Lower lobe of right lung (tissue), 2 donors: ENCODE data around the gene SC5D. TPM values are rescaled to one million over a fixed set of nuclear protein-coding genes. Genes with fewer than 3 reads are reported as not detected.

Source experiments
- ATAC-seq, 2 donors: fragments of 200-7000 bp; cut with Tn5 transposase; one replicate each; pipeline ENCODE4 v1.9.1; 2020 to 2022; ENCODE audit warnings: mild to moderate bottlenecking in 2 of 2, moderate library complexity in 2 of 2
- DNase-seq: peaks from one replicate; pipeline ENCODE4 v3.0.0-alpha.2; 2020
- H3K27ac ChIP-seq: fragments of 200-600 bp; one replicate; pipeline ENCODE4 v1.8.0; 2022
- H3K27me3 ChIP-seq: fragments of 200-600 bp; one replicate; pipeline ENCODE4 v1.8.0; 2022; ENCODE audit warnings: low read depth
- H3K36me3 ChIP-seq: fragments of 200-600 bp; one replicate; pipeline ENCODE4 v1.8.0; 2022; ENCODE audit warnings: mild to moderate bottlenecking
- H3K4me1 ChIP-seq: fragments of 200-600 bp; one replicate; pipeline ENCODE4 v1.8.0; 2022
- H3K4me3 ChIP-seq: fragments of 200-600 bp; one replicate; pipeline ENCODE4 v1.8.0; 2022; ENCODE audit warnings: mild to moderate bottlenecking
- H3K9me3 ChIP-seq: fragments of 200-600 bp; one replicate; pipeline ENCODE4 v1.8.0; 2022
- intact Hi-C: fragments of 100-400 bp; cut with DNase I; formaldehyde crosslinking; loops from one replicate; pipeline ENCODE4 v1.11.0; 2022
- total RNA-seq: library from RNA; stranded (reverse); fragmentation: NEBNext Ultra II Directional; extraction: Animal tissue kit (Norgen Biotek cat#: 25700); gene quantifications from one replicate; pipeline ENCODE4 v1.2.1, GENCODE V29; 2021
- TF ChIP-seq, protein P1 (sequence below): fragments of 200-600 bp; IDR thresholded peaks from one replicate; pipeline ENCODE4 v1.8.0; 2022; ENCODE audit warnings: antibody characterized with exemption, mild to moderate bottlenecking
- donor health status: DM: no; HTN: yes; CAD: no; lungs with severe emphysema.

The SC5D gene
- total RNA-seq, 1 donor from 2014 or later: 56.0 TPM

DNA sequence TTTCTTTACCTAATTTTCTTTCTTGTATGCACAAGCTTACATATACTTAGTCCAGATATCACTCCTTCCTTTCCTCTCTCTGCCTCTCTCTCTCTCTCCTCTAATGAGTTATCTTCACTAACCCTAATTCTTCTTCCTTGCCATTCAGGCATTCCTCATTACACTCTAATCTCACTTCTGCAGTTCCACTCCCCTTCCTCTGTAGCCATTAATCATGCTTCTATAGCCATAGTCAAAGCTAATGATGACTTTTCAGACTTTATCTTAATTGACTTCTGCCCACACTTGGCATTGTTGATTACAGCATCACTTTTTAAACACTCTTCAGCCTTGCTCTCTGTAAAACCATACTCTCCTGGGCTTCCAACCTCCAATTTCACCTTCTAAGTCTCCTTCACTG is 35.3 kb upstream of the SC5D start:
- no peaks in the 10 kb centered on the region for H3K27me3 ChIP-seq
- ATAC-seq: no peak
- peaks cover 3% of the 10 kb centered on the region for H3K4me1 ChIP-seq
- H3K36me3 ChIP-seq: no peaks in the 10 kb centered on the region
- H3K27ac ChIP-seq: no peak overlapping the region
- intact Hi-C loops: no loop called here
- no peak for DNase-seq
- no peak overlapping the region for H3K4me3 ChIP-seq
- TF ChIP-seq, protein P1, sequence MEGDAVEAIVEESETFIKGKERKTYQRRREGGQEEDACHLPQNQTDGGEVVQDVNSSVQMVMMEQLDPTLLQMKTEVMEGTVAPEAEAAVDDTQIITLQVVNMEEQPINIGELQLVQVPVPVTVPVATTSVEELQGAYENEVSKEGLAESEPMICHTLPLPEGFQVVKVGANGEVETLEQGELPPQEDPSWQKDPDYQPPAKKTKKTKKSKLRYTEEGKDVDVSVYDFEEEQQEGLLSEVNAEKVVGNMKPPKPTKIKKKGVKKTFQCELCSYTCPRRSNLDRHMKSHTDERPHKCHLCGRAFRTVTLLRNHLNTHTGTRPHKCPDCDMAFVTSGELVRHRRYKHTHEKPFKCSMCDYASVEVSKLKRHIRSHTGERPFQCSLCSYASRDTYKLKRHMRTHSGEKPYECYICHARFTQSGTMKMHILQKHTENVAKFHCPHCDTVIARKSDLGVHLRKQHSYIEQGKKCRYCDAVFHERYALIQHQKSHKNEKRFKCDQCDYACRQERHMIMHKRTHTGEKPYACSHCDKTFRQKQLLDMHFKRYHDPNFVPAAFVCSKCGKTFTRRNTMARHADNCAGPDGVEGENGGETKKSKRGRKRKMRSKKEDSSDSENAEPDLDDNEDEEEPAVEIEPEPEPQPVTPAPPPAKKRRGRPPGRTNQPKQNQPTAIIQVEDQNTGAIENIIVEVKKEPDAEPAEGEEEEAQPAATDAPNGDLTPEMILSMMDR: no peak
- H3K9me3 ChIP-seq: no peaks in the 10 kb centered on the region

DNA sequence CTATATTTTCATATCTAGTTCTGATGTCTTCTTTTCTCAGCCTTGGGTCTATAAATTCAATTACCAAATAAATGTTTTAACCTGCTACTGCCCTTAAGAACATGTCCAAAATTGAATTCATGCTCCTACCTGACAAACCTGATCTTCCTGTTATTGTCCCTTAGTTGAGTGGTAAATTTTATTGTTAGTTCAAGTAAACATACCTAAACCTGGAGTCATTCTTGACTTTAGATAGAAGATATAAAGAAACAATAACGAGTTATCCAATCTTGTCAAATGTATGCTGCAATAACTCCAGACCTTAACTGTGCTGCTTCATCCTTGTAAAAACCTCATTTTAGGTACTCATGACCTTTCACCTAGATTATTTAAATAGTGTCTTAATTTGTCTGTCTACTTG is 34.6 kb upstream of the SC5D start:
- intact Hi-C loops: no loop called here
- H3K4me1 ChIP-seq: peaks cover 3% of the 10 kb centered on the region

DNA sequence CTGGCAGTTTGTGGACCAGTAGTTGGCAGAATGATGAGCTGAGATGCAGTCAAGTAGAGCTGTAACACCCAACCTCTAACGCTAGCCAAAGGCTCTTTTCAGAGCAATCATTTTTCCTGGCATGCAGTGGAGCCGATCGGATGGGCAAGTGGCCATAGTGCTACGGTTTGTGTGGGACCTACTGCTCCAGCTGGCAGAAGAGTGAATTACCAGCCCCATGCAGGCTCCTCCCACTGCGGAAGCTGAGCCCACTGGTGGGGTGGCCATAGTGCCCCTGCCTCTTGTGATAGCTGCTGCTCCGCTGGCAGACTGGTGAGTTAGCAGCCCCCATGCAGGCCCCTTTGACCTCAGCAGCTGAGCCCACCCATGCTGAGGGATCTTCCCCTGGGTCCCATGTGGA is 27.0 kb upstream of the SC5D start:
- DNase-seq: no peak
- H3K4me1 ChIP-seq: no peaks in the 10 kb centered on the region
- ATAC-seq: no peak
- peaks cover 37% of the 10 kb centered on the region for H3K27me3 ChIP-seq
- H3K4me3 ChIP-seq: no peak overlapping the region
- H3K9me3 ChIP-seq: no peaks in the 10 kb centered on the region
- intact Hi-C loops: no loop called here
- TF ChIP-seq, protein P1: no peak
- H3K27ac ChIP-seq: no peak overlapping the region
- no peaks in the 10 kb centered on the region for H3K36me3 ChIP-seq

More for the DNA sequence above, 34.6 kb upstream of the SC5D start:
- Histone ChIP-seq H3K27ac (no peak overlapping the region), H3K9me3 (no peaks in the 10 kb centered on the region), H3K36me3 (no peaks in the 10 kb centered on the region), H3K4me3 (no peak overlapping the region), H3K27me3 (no peaks in the 10 kb centered on the region)
- no peak for DNase-seq
- ATAC-seq: no peak
- TF ChIP-seq, protein P1: no peak

DNA sequence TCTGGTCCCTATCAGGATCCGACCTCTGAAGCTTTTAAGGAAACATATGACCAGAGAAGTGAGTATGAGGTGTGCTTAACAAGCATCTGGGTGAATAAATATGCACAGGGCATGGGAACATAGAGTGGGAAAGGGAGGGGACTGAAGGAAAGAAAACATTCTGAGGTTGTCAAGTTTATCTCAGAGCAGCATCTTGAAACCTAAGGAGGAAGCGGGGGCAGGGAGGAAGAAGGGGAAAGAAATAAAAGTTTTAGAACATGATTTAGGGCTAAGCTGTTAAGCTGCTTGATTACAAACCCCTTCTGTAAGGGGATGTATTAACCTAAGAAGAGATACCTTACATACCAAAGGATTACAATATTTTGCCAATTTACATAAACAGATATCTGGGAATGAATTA is 24.0 kb upstream of the SC5D start:
- H3K27ac ChIP-seq: no peak overlapping the region
- peaks cover 37% of the 10 kb centered on the region for H3K27me3 ChIP-seq
- intact Hi-C loops: no loop called here

DNA sequence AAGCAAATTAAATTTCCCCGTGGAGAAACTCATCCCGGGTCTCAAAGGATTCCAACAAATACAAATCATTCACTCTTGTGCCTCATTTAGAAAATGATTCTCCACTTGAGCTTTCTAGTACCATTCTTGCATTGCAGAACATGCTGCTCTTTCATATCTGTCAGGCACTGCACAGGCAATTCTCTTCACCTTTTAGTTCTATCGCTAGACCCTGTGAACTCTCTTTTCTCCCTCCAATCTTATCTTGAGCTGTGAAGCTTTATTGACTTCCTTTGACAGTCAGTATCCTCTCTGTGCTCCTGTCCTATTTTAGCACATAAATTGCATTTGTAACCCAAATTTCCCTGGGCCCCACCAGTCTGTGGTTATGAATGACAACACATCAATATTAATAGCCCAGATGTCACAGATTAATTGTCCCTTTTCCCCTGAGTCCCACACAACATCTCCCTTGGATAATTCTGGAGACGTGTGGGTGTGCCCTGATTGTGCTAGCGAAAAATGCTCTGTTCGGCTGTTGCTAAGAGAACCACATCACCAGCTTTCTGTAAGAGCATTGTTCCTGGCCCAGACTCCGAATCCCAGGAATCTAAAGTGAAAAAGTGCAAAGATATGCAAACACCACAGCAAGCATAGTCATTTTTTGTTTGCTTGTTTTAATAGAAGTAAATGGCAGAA is 22.4 kb upstream of the SC5D start:
- ATAC-seq (no peak), DNase-seq (no peak)
- Histone ChIP-seq H3K9me3 (no peaks in the 10 kb centered on the region), H3K4me3 (no peak overlapping the region), H3K27me3 (peaks cover 37% of the 10 kb centered on the region), H3K36me3 (no peaks in the 10 kb centered on the region), H3K4me1 (no peaks in the 10 kb centered on the region), H3K27ac (no peak overlapping the region)
- intact Hi-C loops: no loop called here
- TF ChIP-seq, protein P1: no peak

More for the DNA sequence above, 24.0 kb upstream of the SC5D start:
- Histone ChIP-seq H3K4me3 (no peak overlapping the region), H3K4me1 (no peaks in the 10 kb centered on the region), H3K36me3 (no peaks in the 10 kb centered on the region), H3K9me3 (no peaks in the 10 kb centered on the region)
- TF ChIP-seq, protein P1: no peak
- DNase-seq (no peak), ATAC-seq (no peak)
